ENCODE data around the gene ARHGAP6. TPM values are rescaled to one million over a fixed set of nuclear protein-coding genes. Genes with fewer than 3 reads are reported as not detected.

Gene ARHGAP6
- total RNA-seq, 1 donor from 2014 or later = 3.1 TPM

- no peak overlapping the region for H3K27ac ChIP-seq (replicated peaks)
- no peaks in the 10 kb centered on the region for H3K27me3 ChIP-seq (ENCODE audit: low read depth)
- H3K4me3 ChIP-seq = no peak overlapping the region
- intact Hi-C loops (cut with micrococcal nuclease) = no loop called here
- no peaks in the 10 kb centered on the region for H3K4me1 ChIP-seq
- DNase-seq = no peak
- no peak for TF ChIP-seq CTCF (IDR thresholded peaks at IDR 0.05; ENCODE audit: borderline replicate concordance)
- H3K9me3 ChIP-seq (replicated peaks) = no peaks in the 10 kb centered on the region
- no peaks in the 10 kb centered on the region for H3K36me3 ChIP-seq
Observed at GRCh38 chrX:11484290-11484689, 181.4 kb downstream of the ARHGAP6 start.

DNA sequence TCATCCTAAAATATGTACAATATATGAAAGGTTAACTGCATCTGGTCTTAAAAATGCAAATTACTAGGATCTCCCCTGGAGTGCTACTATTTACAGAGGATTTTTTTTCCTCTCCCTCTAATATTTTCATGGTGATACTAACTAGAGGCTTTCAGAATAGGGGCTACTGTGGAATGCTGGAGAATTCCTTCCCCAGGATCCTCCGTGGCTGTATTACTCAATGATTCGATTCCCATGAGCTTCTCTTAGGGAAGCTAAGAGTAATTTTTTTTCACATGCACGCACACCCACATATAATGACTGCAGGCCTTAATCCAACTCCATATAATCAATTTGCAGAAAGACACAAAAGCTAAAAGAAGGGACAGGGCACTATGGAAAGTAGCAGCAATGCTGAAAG lies 184.7 kb downstream of the ARHGAP6 start:
- DNase-seq = no peak
- H3K9me3 ChIP-seq (replicated peaks) = no peaks in the 10 kb centered on the region
- TF ChIP-seq CTCF (IDR thresholded peaks at IDR 0.05; ENCODE audit: borderline replicate concordance) = no peak
- no peaks in the 10 kb centered on the region for H3K36me3 ChIP-seq
- intact Hi-C loops (cut with micrococcal nuclease) = no loop called here
- H3K27me3 ChIP-seq (ENCODE audit: low read depth) = no peaks in the 10 kb centered on the region
- H3K4me3 ChIP-seq = no peak overlapping the region
- H3K27ac ChIP-seq (replicated peaks) = peak overlapping the region; percentile 36
- H3K4me1 ChIP-seq = no peaks in the 10 kb centered on the region

GRCh38 chrX:11480626-11481025 lies 185.1 kb downstream of the ARHGAP6 start:
- Histone ChIP-seq H3K9me3 (replicated peaks) (no peaks in the 10 kb centered on the region), H3K4me1 (no peaks in the 10 kb centered on the region), H3K27ac (replicated peaks) (peak overlapping the region; percentile 36), H3K27me3 (ENCODE audit: low read depth) (no peaks in the 10 kb centered on the region), H3K36me3 (no peaks in the 10 kb centered on the region), H3K4me3 (no peak overlapping the region)
- DNase-seq = no peak
- TF ChIP-seq CTCF (IDR thresholded peaks at IDR 0.05; ENCODE audit: borderline replicate concordance) = no peak
- intact Hi-C loops (cut with micrococcal nuclease) = no loop called here

DNA sequence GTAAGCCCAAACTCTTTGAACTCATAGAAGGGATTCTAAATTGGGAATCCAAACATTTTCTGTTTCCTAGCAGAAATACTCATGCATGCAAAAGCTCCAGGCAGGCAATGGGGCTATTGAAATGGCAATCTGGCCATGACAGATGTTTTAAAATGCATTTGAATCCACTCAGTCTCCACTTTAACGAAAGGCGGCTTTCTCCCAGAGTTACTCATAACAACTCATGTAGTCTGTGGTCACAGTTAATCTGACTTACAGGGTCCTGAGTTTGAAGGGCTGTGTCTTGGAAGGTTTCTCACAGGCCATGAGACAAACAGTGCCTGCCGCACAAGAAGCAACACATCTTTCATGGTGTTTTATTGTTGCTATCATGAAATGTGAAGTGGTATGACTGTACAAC lies 186.8 kb downstream of the ARHGAP6 start:
- H3K27ac ChIP-seq (replicated peaks) = no peak overlapping the region

GRCh38 chrX:11478026-11478425 lies 187.7 kb downstream of the ARHGAP6 start:
- Histone ChIP-seq H3K27ac (replicated peaks) (no peak overlapping the region), H3K27me3 (ENCODE audit: low read depth) (no peaks in the 10 kb centered on the region), H3K36me3 (no peaks in the 10 kb centered on the region), H3K4me1 (no peaks in the 10 kb centered on the region), H3K4me3 (no peak overlapping the region), H3K9me3 (replicated peaks) (no peaks in the 10 kb centered on the region)
- no peak for TF ChIP-seq CTCF (IDR thresholded peaks at IDR 0.05; ENCODE audit: borderline replicate concordance)
- intact Hi-C loops (cut with micrococcal nuclease) = no loop called here
- DNase-seq = no peak

More for the DNA sequence above, 186.8 kb downstream of the ARHGAP6 start:
- no peaks in the 10 kb centered on the region for H3K27me3 ChIP-seq (ENCODE audit: low read depth)
- intact Hi-C loops (cut with micrococcal nuclease) = no loop called here
- no peaks in the 10 kb centered on the region for H3K4me1 ChIP-seq
- H3K36me3 ChIP-seq = no peaks in the 10 kb centered on the region
- H3K4me3 ChIP-seq = no peak overlapping the region
- no peaks in the 10 kb centered on the region for H3K9me3 ChIP-seq (replicated peaks)
- DNase-seq = no peak
- TF ChIP-seq CTCF (IDR thresholded peaks at IDR 0.05; ENCODE audit: borderline replicate concordance) = no peak

- Histone ChIP-seq H3K36me3 (no peaks in the 10 kb centered on the region), H3K27ac (replicated peaks) (no peak overlapping the region), H3K27me3 (ENCODE audit: low read depth) (no peaks in the 10 kb centered on the region), H3K4me1 (no peaks in the 10 kb centered on the region), H3K9me3 (replicated peaks) (no peaks in the 10 kb centered on the region), H3K4me3 (no peak overlapping the region)
- no peak for TF ChIP-seq CTCF (IDR thresholded peaks at IDR 0.05; ENCODE audit: borderline replicate concordance)
- no peak for DNase-seq
- intact Hi-C loops (cut with micrococcal nuclease) = no loop called here
Observed at GRCh38 chrX:11474576-11474975, 191.1 kb downstream of the ARHGAP6 start.
